ENCODE data around the gene PVR. TPM values are rescaled to one million over a fixed set of nuclear protein-coding genes. Genes with fewer than 3 reads are reported as not detected.
"Not testable (repeated sequence)": the region's sequence is repeated elsewhere in the genome, so short reads cannot be mapped to it uniquely, and the experiment has no call there.

PVR gene
- total RNA-seq, 2 experiments from 2014 or later = 2.4 to 7.8 TPM

DNA sequence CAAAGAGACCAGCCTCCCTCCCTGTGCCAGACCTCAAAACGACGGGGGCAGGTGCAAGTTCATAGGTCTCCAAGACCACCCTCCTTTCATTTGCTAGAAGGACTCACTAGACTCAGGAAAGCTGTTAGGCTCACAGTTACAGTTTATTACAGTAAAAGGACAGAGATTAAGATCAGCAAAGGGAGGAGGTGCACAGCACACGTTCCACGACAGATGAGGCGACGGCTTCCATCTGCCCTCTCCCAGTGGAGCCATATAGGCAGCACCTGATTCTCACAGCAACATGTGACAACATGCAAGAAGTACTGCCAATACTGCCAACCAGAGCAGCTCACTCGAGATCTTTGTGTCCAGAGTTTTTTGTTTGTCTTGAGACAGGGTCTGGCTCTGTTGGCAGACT lies 18.2 kb downstream of the PVR start:
- no peaks in the 10 kb centered on the region for H3K27me3 Mint-ChIP-seq
- H3K4me1 Mint-ChIP-seq = no peaks in the 10 kb centered on the region
- no peak overlapping the region for H3K27ac Mint-ChIP-seq
- no peaks in the 10 kb centered on the region for H3K9me3 Mint-ChIP-seq (ENCODE audit: low read depth)
- no peaks in the 10 kb centered on the region for H3K36me3 Mint-ChIP-seq
- DNase-seq = no peak
- ATAC-seq = no peak
- H3K4me3 Mint-ChIP-seq = no peak overlapping the region
- CTCF ChIA-PET = interaction anchor here (1.5 kb wide), 1 partner anchor 182 kb away, joined by 3 read pairs; no protein-coding TSS in a partner anchor

DNA sequence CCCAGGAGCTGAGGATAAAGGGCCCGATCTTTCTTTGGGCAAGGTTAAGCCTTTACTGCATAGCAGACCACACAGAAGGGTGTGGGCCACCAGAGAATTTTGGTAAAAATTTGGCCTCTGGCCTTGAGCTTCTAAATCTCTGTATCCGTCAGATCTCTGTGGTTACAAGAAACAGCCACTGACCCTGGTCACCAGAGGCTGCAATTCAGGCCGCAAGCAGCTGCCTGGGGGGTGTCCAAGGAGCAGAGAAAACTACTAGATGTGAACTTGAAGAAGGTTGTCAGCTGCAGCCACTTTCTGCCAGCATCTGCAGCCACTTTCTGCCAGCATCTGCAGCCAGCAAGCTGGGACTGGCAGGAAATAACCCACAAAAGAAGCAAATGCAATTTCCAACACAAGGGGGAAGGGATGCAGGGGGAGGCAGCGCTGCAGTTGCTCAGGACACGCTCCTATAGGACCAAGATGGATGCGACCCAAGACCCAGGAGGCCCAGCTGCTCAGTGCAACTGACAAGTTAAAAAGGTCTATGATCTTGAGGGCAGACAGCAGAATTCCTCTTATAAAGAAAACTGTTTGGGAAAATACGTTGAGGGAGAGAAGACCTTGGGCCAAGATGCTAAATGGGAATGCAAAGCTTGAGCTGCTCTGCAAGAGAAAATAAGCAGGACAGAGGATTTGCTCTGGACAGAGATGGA lies 19.1 kb downstream of the PVR start:
- no peaks in the 10 kb centered on the region for H3K4me1 Mint-ChIP-seq
- no peaks in the 10 kb centered on the region for H3K36me3 Mint-ChIP-seq
- CTCF ChIA-PET = interaction anchor here (1.5 to 2.0 kb wide), 4 partner anchors 9 to 181 kb away, joined by 3 to 8 read pairs (median 6); no protein-coding TSS in a partner anchor
- DNase-seq (no peak), ATAC-seq (no peak)
- no peaks in the 10 kb centered on the region for H3K9me3 Mint-ChIP-seq (ENCODE audit: low read depth)
- no peaks in the 10 kb centered on the region for H3K27me3 Mint-ChIP-seq
- no peak overlapping the region for H3K4me3 Mint-ChIP-seq
- H3K27ac Mint-ChIP-seq = no peak overlapping the region

DNA sequence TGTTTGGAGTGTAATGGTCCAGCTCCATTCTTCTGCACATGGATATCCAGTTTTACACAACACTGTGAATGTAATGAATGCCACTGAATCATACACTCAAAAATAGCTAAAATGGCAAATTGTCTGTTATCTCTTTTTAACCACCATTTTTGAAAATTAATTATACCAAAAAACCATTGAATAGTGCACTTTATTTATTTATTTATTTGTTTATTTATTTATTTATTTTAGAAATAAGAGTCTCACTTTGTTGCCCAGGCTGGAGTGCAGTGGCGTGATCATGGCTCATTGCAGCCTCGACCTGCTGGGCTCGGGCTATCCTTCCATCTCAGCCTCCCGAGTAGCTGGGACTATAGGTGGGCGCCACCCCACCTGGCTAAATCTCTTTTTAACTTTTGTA lies 20.3 kb downstream of the PVR start:
- Mint-ChIP-seq H3K4me1 (no peaks in the 10 kb centered on the region), H3K4me3 (no peak overlapping the region)
- ATAC-seq = no peak

DNA sequence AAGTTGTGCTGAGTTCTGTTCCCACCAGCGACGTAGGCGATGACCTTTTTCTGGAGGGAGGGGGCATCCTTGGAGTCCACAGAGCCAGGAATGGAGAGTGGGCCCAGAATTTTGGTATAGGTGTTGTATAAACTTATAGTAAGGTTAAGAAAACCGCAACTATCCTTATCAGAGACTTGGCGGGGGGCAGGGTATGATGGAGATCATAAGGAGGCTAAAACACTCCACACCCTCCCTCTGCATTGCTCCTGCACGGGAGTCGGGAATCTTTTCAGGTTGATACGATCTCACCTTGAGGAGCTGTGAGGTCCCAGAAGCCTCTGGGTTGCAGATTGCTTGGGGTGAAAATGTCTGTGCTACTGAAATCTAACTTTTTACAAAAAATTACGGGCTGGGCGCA lies 21.3 kb downstream of the PVR start:
- no peak overlapping the region for H3K27ac Mint-ChIP-seq

More for the DNA sequence above, 20.3 kb downstream of the PVR start:
- CTCF ChIA-PET = interaction anchor here (1.7 to 2.0 kb wide), 3 partner anchors 10 to 107 kb away, joined by 5 to 8 read pairs (median 8); no protein-coding TSS in a partner anchor
- H3K27me3 Mint-ChIP-seq = no peaks in the 10 kb centered on the region
- H3K27ac Mint-ChIP-seq = no peak overlapping the region
- H3K36me3 Mint-ChIP-seq = no peaks in the 10 kb centered on the region
- H3K9me3 Mint-ChIP-seq (ENCODE audit: low read depth) = no peaks in the 10 kb centered on the region
- DNase-seq = no peak

DNA sequence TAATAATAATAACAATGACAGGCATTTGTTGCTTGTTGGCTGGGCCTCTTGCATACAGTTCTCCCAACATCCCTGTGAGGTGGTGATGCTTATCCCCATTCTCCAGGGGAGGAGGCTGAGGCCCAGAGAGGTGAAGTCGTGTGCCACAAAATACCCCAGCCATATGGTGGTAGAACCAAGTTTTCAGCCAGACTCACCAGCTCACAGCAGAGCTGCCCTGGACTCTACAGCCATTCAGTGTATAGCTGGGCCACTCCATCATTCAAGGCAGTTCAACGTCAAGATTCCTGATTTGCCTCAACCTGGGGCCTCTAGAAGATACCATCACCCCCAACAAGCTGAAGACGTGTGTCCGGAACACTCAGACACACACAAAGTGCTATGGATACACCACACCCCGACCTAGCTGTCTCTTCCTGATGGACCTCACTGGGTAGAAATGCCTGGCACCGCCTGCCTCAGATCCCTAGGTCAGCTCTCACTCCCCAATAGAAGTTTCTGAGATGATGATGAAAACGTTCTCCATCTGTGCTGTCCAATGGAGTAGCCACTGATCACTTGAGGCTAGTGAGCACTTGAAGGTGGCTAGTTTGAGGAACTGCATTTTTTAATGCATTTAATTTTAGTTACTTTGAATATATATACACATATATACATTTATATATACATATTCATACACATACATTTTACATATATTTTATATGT lies 23.3 kb downstream of the PVR start:
- DNase-seq (no peak), ATAC-seq (peak; percentile 20)
- no peak overlapping the region for H3K27ac Mint-ChIP-seq
- H3K36me3 Mint-ChIP-seq = no peaks in the 10 kb centered on the region
- no peaks in the 10 kb centered on the region for H3K4me1 Mint-ChIP-seq
- no peaks in the 10 kb centered on the region for H3K9me3 Mint-ChIP-seq (ENCODE audit: low read depth)
- CTCF ChIA-PET = interaction anchor here (1.0 to 1.5 kb wide), 3 partner anchors 12 to 104 kb away, joined by 3 to 4 read pairs (median 3); no protein-coding TSS in a partner anchor
- no peak overlapping the region for H3K4me3 Mint-ChIP-seq
- H3K27me3 Mint-ChIP-seq = no peaks in the 10 kb centered on the region

More for the DNA sequence above, 21.3 kb downstream of the PVR start:
- no peak for DNase-seq
- no peak for ATAC-seq
- no peak overlapping the region for H3K4me3 Mint-ChIP-seq
- H3K36me3 Mint-ChIP-seq = no peaks in the 10 kb centered on the region
- H3K4me1 Mint-ChIP-seq = no peaks in the 10 kb centered on the region
- no peaks in the 10 kb centered on the region for H3K27me3 Mint-ChIP-seq
- CTCF ChIA-PET = no interaction called here
- H3K9me3 Mint-ChIP-seq (ENCODE audit: low read depth) = no peaks in the 10 kb centered on the region

DNA sequence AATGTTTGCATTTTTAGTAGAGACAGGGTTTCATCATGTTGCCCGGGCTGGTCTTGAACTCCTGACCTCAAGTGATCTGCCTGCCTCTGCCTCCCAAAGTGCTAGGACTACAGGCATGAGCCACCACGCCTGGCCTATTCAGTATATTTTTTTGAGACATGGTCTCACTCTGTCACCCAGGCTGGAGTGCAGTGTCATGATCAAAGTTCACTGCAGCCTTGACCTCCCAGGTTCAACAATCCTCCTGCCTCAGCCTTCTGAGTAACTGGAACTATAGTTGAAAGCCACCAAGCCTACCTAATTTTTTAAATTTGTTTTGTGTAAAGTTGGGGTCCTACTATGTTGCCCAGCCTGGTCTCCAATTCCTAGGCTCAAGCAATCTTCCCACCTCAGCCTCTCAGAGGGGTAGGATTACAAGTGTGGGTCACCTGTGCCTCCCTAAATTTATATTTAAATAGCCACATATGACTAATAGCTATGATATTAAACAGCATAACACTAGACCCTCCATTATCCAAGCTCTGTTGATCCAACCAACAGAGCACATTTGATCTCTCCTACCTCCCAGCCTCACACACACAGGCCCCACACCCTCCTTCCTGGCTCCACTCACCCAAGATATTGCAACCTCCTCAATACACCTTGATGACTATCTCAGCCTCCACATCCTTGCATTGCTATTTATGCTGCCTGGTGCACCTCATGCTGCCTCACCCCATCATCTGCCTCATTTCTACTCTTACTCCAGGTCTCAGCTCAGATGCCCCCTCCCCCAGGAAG lies 25.5 kb downstream of the PVR start:
- DNase-seq = no peak
- no peaks in the 10 kb centered on the region for H3K36me3 Mint-ChIP-seq
- no peak overlapping the region for H3K4me3 Mint-ChIP-seq
- CTCF ChIA-PET = interaction anchor here (1.2 to 1.9 kb wide), 2 partner anchors 22 to 102 kb away, joined by 3 to 5 read pairs; no protein-coding TSS in a partner anchor
- no peaks in the 10 kb centered on the region for H3K4me1 Mint-ChIP-seq
- H3K27ac Mint-ChIP-seq = no peak overlapping the region
- H3K9me3 Mint-ChIP-seq (ENCODE audit: low read depth) = no peaks in the 10 kb centered on the region
- H3K27me3 Mint-ChIP-seq = no peaks in the 10 kb centered on the region
- peak; percentile 45 for ATAC-seq

DNA sequence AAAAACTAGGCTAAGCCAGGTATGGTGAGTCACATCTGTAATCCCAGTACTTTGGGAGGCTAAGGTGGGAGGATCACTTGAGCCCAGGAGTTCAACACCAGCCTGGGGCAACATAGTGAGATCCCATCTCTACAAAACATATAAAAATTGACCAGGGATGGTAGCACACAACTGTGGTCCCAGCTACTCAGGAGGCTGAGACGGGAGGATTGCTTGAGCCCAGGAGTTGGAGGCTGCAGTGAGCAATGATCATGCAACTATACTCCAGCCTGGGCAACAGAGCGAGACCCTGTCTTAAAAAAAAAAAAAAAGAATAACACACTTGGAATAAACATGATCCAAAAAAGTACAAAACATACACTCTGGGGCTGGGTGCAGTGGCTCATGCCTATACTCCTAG lies 26.3 kb downstream of the PVR start:
- H3K4me3 Mint-ChIP-seq; H3K27ac Mint-ChIP-seq; H3K4me1 Mint-ChIP-seq; H3K27me3 Mint-ChIP-seq; H3K36me3 Mint-ChIP-seq; DNase-seq; H3K9me3 Mint-ChIP-seq (ENCODE audit: low read depth); ATAC-seq: not testable (repeated sequence)
- CTCF ChIA-PET = interaction anchor here (1.2 to 1.9 kb wide), 2 partner anchors 21 to 101 kb away, joined by 3 to 5 read pairs; no protein-coding TSS in a partner anchor

DNA sequence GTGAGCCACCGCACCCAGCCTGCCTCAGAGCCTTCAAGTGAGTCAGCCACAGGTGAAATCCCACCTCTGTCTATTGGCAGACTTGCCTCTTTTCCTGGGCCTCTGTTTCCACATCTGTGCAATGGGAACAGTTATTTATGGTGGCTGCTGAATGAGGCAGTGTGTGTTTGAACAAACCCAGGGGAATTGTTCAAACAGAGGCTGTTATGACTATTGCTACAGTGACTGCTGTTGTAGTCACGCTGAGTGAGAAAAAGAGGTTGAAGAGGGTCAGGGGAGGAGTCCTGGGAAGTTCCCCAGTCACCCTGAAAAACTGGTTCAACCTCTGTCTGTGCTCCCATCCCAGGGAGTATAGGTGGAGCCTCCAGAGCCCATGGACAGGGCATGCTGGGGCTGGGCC lies 27.7 kb downstream of the PVR start, which contains the start of gene CEACAM19:
Gene CEACAM19, plus strand, starts transcription at position 83 of the 400 bp plus-strand sequence. CDS start 450 bp downstream, outside the sequence.
- Mint-ChIP-seq H3K4me1 (no peaks in the 10 kb centered on the region), H3K27ac (no peak within 1 kb of the TSS), H3K27me3 (no peaks in the 10 kb centered on the region), H3K9me3 (ENCODE audit: low read depth) (no peaks in the 10 kb centered on the region), H3K36me3 (no peaks in the 10 kb centered on the region), H3K4me3 (no peak within 1 kb of the TSS)
- ATAC-seq = no peak
- DNase-seq = no peak
- CTCF ChIA-PET = interaction anchor here (1.9 kb wide), 2 partner anchors 14 to 99 kb away, joined by 5 to 8 read pairs; no protein-coding TSS in a partner anchor

DNA sequence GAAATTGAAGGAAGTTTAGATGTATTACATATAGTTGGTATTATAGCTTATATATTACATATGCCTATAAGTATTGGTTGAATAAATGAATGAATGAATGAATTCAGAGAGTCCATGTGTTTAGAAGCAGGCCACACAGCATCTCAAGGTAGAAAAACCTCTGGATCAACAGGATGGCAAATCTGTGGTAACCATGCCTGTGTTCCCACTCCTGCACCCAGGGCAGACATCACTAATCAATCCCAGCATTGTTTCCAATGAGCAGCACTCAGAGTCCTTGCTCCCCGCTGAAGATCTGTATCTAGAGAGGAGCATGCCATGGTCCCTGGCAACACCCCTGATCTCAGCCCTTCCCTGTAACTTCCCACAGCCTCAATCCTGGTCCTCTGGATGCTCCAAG lies 28.5 kb downstream of the PVR start:
- H3K4me1 Mint-ChIP-seq = no peaks in the 10 kb centered on the region
- CTCF ChIA-PET = interaction anchor here (1.9 kb wide), 1 partner anchor 15 kb away, joined by 8 read pairs; no protein-coding TSS in a partner anchor
- no peak for DNase-seq
- no peak overlapping the region for H3K4me3 Mint-ChIP-seq
- no peaks in the 10 kb centered on the region for H3K36me3 Mint-ChIP-seq
- no peak for ATAC-seq
- H3K9me3 Mint-ChIP-seq (ENCODE audit: low read depth) = no peaks in the 10 kb centered on the region
- H3K27me3 Mint-ChIP-seq = no peaks in the 10 kb centered on the region
- H3K27ac Mint-ChIP-seq = no peak overlapping the region

DNA sequence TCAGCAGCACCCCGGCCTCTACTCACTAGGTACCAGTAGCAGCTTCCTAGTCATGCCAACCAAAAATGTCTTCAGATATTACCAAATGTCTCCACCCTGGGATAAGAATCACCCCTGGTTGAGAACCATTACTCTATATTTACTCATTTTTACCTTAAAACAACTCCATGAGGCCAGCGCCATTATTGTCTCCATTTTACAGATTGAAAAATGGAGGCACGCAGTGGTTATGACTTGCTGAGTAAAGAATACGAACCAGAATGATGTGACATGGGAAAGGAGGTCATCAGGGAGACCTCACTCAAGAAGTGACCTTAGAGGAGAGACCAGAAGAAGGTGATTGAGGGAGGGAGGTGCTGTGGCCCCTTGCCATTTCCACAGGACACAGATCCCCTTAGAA lies 29.8 kb downstream of the PVR start:
- DNase-seq (no peak), ATAC-seq (no peak)
- Mint-ChIP-seq H3K4me1 (no peaks in the 10 kb centered on the region), H3K27me3 (no peaks in the 10 kb centered on the region), H3K27ac (no peak overlapping the region), H3K9me3 (ENCODE audit: low read depth) (no peaks in the 10 kb centered on the region), H3K4me3 (no peak overlapping the region), H3K36me3 (no peaks in the 10 kb centered on the region)
- CTCF ChIA-PET = no interaction called here

DNA sequence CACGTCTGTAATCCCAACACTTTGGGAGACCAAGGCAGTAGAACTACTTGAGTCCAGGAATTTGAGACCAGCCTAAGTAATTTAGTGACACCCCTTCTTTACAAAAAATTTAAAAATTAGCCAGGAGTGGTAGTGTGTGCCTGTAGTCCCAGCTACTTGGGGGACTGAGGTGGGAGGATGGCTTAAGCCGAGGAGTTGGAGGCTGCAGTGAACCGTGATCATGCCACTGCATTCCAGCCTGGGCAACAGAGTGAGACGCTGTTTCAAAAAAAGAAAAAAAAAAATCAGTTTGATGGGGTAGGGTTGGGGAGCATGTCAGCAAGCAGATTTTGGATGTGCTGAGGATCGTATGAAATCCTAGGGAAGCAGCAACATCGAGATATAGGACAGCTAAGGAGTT lies 31.8 kb downstream of the PVR start:
- no peak overlapping the region for H3K27ac Mint-ChIP-seq
- ATAC-seq = no peak
- no peaks in the 10 kb centered on the region for H3K36me3 Mint-ChIP-seq
- peaks cover 2% of the 10 kb centered on the region for H3K27me3 Mint-ChIP-seq
- no peak overlapping the region for H3K4me3 Mint-ChIP-seq
- CTCF ChIA-PET = interaction anchor here (1.2 kb wide), 1 partner anchor 21 kb away, joined by 4 read pairs; no protein-coding TSS in a partner anchor
- no peak for DNase-seq
- H3K9me3 Mint-ChIP-seq (ENCODE audit: low read depth) = no peaks in the 10 kb centered on the region
- no peaks in the 10 kb centered on the region for H3K4me1 Mint-ChIP-seq

DNA sequence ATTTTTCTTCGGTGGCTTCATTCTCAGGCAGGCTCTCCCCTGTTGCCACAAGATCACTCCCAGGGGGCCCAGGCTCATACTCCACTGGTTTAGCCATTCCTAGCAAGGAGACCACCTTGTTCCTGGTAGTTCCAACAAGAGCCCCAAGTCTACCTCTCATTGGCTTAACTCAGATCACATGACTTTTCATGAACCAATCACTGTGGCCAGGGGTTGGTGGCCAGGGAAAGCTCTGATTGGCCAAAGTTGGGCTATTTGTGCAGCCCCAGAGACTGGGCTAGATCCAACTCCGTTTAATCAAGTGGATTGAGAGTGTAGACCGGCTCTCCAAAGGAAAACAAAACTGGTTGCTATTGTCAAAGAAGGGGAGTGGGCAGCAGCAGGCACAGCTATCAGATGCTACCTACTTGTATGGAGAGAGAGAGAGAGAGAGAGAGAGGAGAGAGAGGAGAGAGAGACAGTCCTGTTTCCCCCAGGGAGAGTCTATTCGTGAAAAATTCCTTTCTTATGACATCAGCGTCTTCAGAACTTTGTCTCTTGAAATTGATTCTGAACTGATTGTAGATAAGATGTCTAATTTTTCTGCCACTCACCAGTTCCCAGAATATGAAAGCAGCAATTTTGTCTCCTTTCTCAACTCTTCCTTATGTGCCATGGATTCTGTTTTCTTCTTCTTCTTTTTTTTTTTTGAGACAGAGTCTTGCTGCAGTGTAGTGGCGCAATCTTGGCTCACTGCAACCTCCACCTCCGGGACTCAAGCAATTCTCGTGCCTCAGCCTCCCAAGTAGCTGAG lies 33.5 kb downstream of the PVR start:
- Mint-ChIP-seq H3K27ac (no peak overlapping the region), H3K36me3 (no peaks in the 10 kb centered on the region), H3K9me3 (ENCODE audit: low read depth) (no peaks in the 10 kb centered on the region), H3K4me1 (no peaks in the 10 kb centered on the region), H3K27me3 (peaks cover 2% of the 10 kb centered on the region), H3K4me3 (no peak overlapping the region)
- ATAC-seq (no peak), DNase-seq (no peak)
- CTCF ChIA-PET = no interaction called here

Measured in activated CD8-positive, alpha-beta memory T cell treated with anti-CD3 and anti-CD28 coated beads, Interleukin-2, amount 10 ng/mL, durations not matched to agents 7 days and 5 days (primary cell).